Liver (tissue), 9 donors: ENCODE results near the gene IQCE. TPM values are rescaled to one million over a fixed set of nuclear protein-coding genes. Genes with fewer than 3 reads are reported as not detected.

Source experiments
- DNase-seq: peaks from one replicate; pipeline ENCODE4 v3.0.0-alpha.2; 2017; ENCODE audit warnings: low spot score
- H3K27ac ChIP-seq, 2 donors: one replicate each; pipeline ENCODE4 v1.7.0; 2013; ENCODE audit warnings: inconsistent platforms in 2 of 2, low read length in 2 of 2, control low read depth in 1 of 2, low read depth in 1 of 2, mild to moderate bottlenecking in 1 of 2
- H3K27me3 ChIP-seq, 4 donors: one replicate each; pipeline versions ENCODE4 v1.6.1 to v1.7.0; 2013; ENCODE audit warnings: low read length in 3 of 4, inconsistent platforms in 1 of 4, mild to moderate bottlenecking in 1 of 4, moderate library complexity in 1 of 4; ENCODE audit not compliant: control insufficient read depth in 4 of 4, insufficient read depth in 4 of 4
- H3K36me3 ChIP-seq, 4 donors: one replicate each; pipeline versions ENCODE4 v1.6.1 to v1.7.0; 2013; ENCODE audit warnings: low read length in 3 of 4, mild to moderate bottlenecking in 3 of 4, low read depth in 1 of 4, moderate library complexity in 1 of 4; ENCODE audit not compliant: control insufficient read depth in 4 of 4, insufficient read depth in 3 of 4
- H3K4me1 ChIP-seq, 4 donors: one replicate each; pipeline versions ENCODE4 v1.6.1 to v1.7.0; 2013; ENCODE audit warnings: low read length in 3 of 4, mild to moderate bottlenecking in 3 of 4, moderate library complexity in 1 of 4; ENCODE audit not compliant: control insufficient read depth in 4 of 4, insufficient read depth in 4 of 4
- H3K4me3 ChIP-seq, 3 donors: one replicate each; pipeline versions ENCODE4 v1.6.1 to v1.7.0; 2013; ENCODE audit warnings: low read length in 3 of 3, control low read depth in 1 of 3, low read depth in 1 of 3, mild to moderate bottlenecking in 1 of 3
- H3K9ac ChIP-seq, 2 donors: one replicate each; pipeline ENCODE4 v1.7.0; 2013; ENCODE audit warnings: low read length in 2 of 2, mild to moderate bottlenecking in 2 of 2, moderate library complexity in 2 of 2, control low read depth in 1 of 2, low read depth in 1 of 2
- H3K9me3 ChIP-seq, 4 donors: one replicate each; pipeline versions ENCODE4 v1.6.1 to v1.7.0; 2013; ENCODE audit warnings: low read length in 3 of 4; ENCODE audit not compliant: control insufficient read depth in 4 of 4
- EGR1 ChIP-seq, 2 donors: IDR thresholded peaks; 2 replicates each; pipeline ENCODE4 v1.6.1; 2016 to 2018; ENCODE audit warnings: antibody characterized with exemption in 2 of 2, low read depth in 2 of 2
- FOXA1 ChIP-seq: IDR thresholded peaks from 2 replicates; pipeline ENCODE4 v1.6.1; 2016; ENCODE audit warnings: antibody characterized with exemption
- GABPA ChIP-seq, 2 donors: IDR thresholded peaks in 1 of 2; conservative IDR thresholded peaks in 1 of 2; 2 replicates each; pipeline ENCODE4 v1.6.1; 2016; ENCODE audit warnings: antibody characterized with exemption in 2 of 2, mild to moderate bottlenecking in 1 of 2, moderate library complexity in 1 of 2
- HNF4A ChIP-seq, 2 donors: conservative IDR thresholded peaks; 2 replicates each; pipeline ENCODE4 v1.6.1; 2016; ENCODE audit warnings: antibody characterized with exemption in 2 of 2, mild to moderate bottlenecking in 2 of 2
- HNF4G ChIP-seq: IDR thresholded peaks from 2 replicates; pipeline ENCODE4 v1.6.1; 2016; ENCODE audit warnings: antibody characterized with exemption
- NR2F2 ChIP-seq: IDR thresholded peaks from 2 replicates; pipeline ENCODE4 v1.6.1; 2016; ENCODE audit warnings: antibody characterized with exemption
- RAD21 ChIP-seq, 2 donors: IDR thresholded peaks; 2 replicates each; pipeline ENCODE4 v1.6.1; 2016; ENCODE audit warnings: antibody characterized with exemption in 2 of 2, mild to moderate bottlenecking in 2 of 2
- RXRA ChIP-seq, 2 donors: IDR thresholded peaks; 2 replicates each; pipeline ENCODE4 v1.6.1; 2017 to 2018; ENCODE audit warnings: antibody characterized with exemption in 2 of 2, mild to moderate bottlenecking in 1 of 2
- SP1 ChIP-seq: IDR thresholded peaks from 2 replicates; pipeline ENCODE4 v1.6.1; 2018; ENCODE audit warnings: antibody characterized with exemption, mild to moderate bottlenecking
- TAF1 ChIP-seq: conservative IDR thresholded peaks from 2 replicates; pipeline ENCODE4 v1.6.1; 2016; ENCODE audit warnings: antibody characterized with exemption, mild to moderate bottlenecking
- YY1 ChIP-seq: IDR thresholded peaks from 2 replicates; pipeline ENCODE4 v1.6.1; 2016; ENCODE audit warnings: antibody characterized with exemption, mild to moderate bottlenecking
- ZBTB33 ChIP-seq: IDR thresholded peaks from 2 replicates; pipeline ENCODE4 v1.6.1; 2016; ENCODE audit warnings: antibody characterized with exemption
- WGBS: extraction: QIAGEN DNeasy Blood & Tissue Kit; methylation state at CpG from one replicate; pipeline ENCODE4 v1.1.7; 2013; 5-methylcytosine and 5-hydroxymethylcytosine counted together
- polyA plus RNA-seq, 2 donors: library from polyadenylated mRNA; stranded (reverse) in 1 of 2; unstranded in 1 of 2; fragments of 200-250 nt in 1 of 2; fragments of >200 nt in 1 of 2; fragmentation: Nextera tagmentation in 1 of 2; extraction: Ambion mirVana in 1 of 2; gene quantifications; one replicate each; pipeline versions ENCODE4 v1.2.1 to v1.2.3, GENCODE V29; 2013 to 2015
- total RNA-seq, 2 donors: library from RNA; depleted of rRNA; stranded (reverse); fragments of >200 nt; gene quantifications; one replicate each; pipeline ENCODE4 v1.2.3, GENCODE V29; 2014
- TF ChIP-seq, protein P1 (sequence below): IDR thresholded peaks from 2 replicates; pipeline ENCODE4 v1.6.1; 2016; ENCODE audit warnings: antibody characterized with exemption
- donor health status: healthy.
- donor health status: healthy.
- donor health status: healthy.
- donor health status: healthy.
- donor health status: healthy.

IQCE gene
- total and polyA plus RNA-seq, 4 donors: 2.1 to 5.9 (median 3.6) TPM

DNA sequence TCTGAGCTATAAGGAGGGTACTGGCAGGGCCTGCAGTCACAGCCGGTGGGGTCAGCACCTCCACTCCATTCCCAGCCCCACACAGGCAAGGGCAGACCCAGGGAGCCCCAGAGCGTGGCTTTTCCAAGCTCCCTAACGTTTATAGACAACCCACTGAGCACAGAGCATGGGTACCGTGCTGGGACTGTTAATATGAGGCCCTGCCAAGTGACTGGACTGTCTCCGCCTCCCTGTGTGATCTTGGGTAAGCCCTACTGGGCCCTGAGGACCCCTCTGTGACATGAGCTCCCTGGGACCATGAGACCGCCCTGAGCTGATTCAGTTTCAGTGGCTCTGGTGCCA is 85.4 kb downstream of the IQCE start:
- no peak overlapping the region for H3K9ac ChIP-seq
- TF ChIP-seq GABPA (IDR thresholded peaks at IDR 0.05 in 1 of 2, conservative IDR thresholded peaks at IDR 0.05 in 1 of 2) (no peak), ZBTB33 (no peak)
- no peaks in the 10 kb centered on the region for H3K27me3 ChIP-seq
- peaks cover 13 to 39% (median 27%) of the 10 kb centered on the region in 4 donors for H3K4me1 ChIP-seq
- H3K27ac ChIP-seq: no peak overlapping the region
- H3K9me3 ChIP-seq: no peaks in the 10 kb centered on the region
- H3K36me3 ChIP-seq: peaks cover 0 to 9% (median 4%) of the 10 kb centered on the region in 4 donors
- no peak for DNase-seq
- no peak overlapping the region for H3K4me3 ChIP-seq
- WGBS: 92% methylated on average over 6 of the region's 6 CpGs

- Histone ChIP-seq H3K36me3 (peaks cover 0 to 11% (median 5%) of the 10 kb centered on the region in 4 donors), H3K9ac (no peak overlapping the region), H3K27me3 (no peaks in the 10 kb centered on the region), H3K9me3 (no peaks in the 10 kb centered on the region), H3K4me3 (no peak overlapping the region), H3K4me1 (peaks cover 11 to 33% (median 23%) of the 10 kb centered on the region in 4 donors), H3K27ac (no peak overlapping the region)
- WGBS: 75% methylated on average over 18 of the region's 18 CpGs
- DNase-seq: no peak
- TF ChIP-seq TAF1: no peak
- TF ChIP-seq EGR1 (IDR thresholded peaks at IDR 0.05; ENCODE audit: low read depth in 2 of 2): no peak
- TF ChIP-seq HNF4G: no peak
- no peak for TF ChIP-seq RXRA (IDR thresholded peaks at IDR 0.05)
- no peak for TF ChIP-seq HNF4A (conservative IDR thresholded peaks at IDR 0.05)
Measured at GRCh38 chr7:2644562-2645273, 85.9 kb downstream of the IQCE start.

DNA sequence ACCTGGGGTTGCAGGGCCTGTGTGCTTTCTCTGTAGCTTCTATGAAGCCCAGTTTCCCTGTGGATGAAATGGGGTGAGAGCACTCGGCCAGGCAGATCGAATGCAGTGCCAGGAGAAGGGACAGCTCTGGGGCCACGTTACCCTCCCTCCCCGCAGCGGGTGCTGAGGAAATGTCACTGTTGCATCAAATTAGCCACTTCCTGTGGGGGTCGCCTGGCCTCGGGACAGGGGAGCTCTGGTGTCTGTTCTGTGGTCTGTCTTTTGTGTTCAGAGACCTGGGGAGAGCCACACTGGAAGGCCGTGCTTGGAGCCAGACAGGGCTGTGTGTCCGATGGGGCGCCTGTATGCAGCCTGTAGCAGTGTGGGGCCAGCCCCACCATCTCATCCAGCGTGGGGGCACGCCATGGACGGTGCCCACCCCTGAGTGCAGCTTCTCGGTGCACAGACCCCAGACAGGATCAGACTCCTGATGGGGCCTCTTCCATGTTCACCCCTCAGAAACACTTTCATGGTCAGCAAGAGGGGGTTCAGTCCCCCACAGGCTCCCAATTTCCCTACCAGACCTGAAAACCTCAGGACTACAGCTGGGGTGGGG is 86.6 kb downstream of the IQCE start:
- Histone ChIP-seq H3K36me3 (peaks cover 0 to 12% (median 5%) of the 10 kb centered on the region in 4 donors), H3K27ac (no peak overlapping the region), H3K4me3 (no peak overlapping the region), H3K9me3 (no peaks in the 10 kb centered on the region), H3K4me1 (peaks cover 11 to 27% (median 18%) of the 10 kb centered on the region in 4 donors), H3K9ac (no peak overlapping the region), H3K27me3 (no peaks in the 10 kb centered on the region)
- DNase-seq: no peak
- TF ChIP-seq, protein P1, sequence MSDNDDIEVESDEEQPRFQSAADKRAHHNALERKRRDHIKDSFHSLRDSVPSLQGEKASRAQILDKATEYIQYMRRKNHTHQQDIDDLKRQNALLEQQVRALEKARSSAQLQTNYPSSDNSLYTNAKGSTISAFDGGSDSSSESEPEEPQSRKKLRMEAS: no peak
- TF ChIP-seq FOXA1: no peak
- TF ChIP-seq YY1: no peak
- TF ChIP-seq HNF4A (conservative IDR thresholded peaks at IDR 0.05): no peak
- TF ChIP-seq NR2F2: no peak
- no peak for TF ChIP-seq RAD21 (IDR thresholded peaks at IDR 0.05)
- no peak for TF ChIP-seq SP1
- no peak for TF ChIP-seq EGR1 (IDR thresholded peaks at IDR 0.05; ENCODE audit: low read depth in 2 of 2)
- WGBS: 66% methylated on average over 14 of the region's 14 CpGs
